GM21529 (cell line): ENCODE results near the gene GPX4.

Experiments
- ATAC-seq: cut with Tn5 transposase; IDR thresholded peaks from one replicate; pipeline ENCODE4 v1.9.1; 2021; ENCODE audit not compliant: unreplicated experiment

Gene GPX4

GRCh38 chr19:1084024-1084868 lies 19.5 kb upstream of the GPX4 start:
- no peak for ATAC-seq

DNA sequence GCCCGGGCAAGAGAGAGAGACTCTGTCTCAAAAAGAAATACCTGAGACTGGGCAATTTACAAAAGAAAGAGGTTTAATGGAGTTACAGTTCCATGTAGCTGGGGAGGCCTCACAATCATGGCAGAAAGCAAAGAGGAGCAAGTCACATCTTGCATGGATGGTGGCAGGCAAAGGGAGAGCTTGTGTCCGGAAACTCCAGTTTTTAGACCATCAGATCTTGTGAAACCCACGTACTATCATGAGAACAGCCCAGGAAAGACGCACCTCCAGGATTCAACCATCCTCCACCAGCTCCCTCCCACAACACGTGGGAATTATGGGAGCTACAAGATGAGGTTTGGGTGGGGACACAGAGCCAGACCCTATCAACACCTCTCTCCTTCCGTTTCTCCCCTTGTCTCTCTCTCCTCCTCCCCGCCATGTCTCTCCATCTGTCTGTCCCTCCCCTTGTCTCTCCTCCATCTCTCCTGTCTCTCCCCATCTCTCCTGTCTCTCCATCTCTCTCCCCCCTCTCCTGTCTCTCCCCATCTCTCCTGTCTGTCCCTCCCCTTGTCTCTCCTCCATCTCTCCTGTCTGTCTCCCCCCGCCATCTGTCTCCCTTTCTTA lies 18.6 kb upstream of the GPX4 start:
- no peak for ATAC-seq

GRCh38 chr19:1085676-1086442 lies 17.9 kb upstream of the GPX4 start:
- ATAC-seq = no peak

DNA sequence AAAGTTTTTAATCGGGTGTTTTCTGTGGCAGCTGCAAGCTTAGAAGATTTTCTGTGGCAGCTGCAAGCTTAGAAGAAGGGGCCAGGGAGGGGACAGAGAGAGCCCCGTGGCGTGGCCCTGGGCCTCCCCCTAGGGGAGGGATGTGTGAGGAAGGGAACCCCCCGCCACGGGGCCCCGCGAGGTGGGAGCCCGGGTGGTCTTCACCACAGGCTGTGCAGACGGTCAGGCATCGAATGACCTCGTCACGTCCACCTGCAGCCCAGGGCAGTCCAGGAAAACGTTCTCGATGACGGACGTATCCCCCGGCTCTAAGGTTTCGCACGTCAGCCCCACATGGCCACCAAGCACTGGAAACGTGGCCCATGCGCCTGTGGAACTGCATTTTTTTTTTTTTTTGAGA lies 17.2 kb upstream of the GPX4 start:
- no peak for ATAC-seq

DNA sequence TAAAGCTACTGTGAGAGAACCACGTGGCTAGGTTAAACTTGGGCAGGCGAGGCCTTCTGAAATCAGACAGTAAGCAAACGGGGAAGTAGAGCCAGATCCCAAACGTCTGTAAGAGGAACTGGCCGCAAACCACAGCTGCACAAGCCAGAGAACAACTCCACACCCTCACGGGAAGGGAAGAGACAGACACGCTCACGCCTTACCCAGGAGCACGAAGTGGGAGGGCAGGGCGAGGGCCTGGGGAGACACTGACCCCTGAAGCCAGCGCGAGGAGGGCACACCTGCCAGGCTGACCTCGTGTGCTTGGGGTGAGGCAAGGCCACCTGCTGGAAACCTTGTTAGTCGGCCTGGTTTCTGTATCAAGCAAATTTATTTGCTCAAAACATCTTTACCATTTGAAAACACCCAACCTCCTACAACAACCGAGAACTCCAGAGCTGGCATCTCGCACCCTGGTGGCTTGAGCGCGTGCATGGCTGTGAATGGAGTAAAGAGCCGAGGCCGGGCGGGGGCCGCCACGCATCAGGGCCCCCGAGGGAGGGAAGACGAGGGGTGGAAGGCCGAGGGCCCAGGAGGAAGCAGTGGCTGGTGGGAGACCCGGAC lies 15.9 kb upstream of the GPX4 start:
- no peak for ATAC-seq

DNA sequence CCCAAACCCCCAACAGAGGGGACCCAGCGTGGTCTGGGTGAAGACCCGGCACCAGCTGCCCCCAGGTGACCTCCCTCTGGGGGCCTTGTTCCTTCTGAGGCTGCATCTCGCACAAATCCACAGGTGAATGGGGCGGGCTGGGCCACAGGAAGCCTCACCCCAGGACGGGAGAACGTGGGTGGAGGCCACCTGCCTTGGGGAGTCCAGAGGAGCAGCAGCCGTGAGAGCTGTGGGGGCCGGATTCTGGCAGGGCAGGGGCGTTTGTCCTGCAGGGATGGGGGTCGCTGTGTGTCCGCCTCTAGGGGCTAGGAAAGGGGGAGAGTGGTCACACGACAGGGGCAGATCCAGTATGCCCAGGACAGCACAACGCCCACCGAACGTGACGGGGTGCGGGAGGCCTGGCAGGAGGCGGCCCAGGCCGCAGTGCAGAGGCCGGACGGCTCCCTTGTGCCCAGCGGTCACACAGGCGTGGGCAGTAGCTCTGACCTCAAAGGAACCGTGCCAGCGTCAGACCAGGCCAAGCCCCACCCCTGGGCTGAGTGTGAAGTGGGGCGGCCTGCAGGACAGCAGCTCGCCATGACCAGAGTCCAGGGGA lies 15.3 kb upstream of the GPX4 start:
- no peak for ATAC-seq

GRCh38 chr19:1089126-1089771 lies 14.5 kb upstream of the GPX4 start:
- no peak for ATAC-seq

DNA sequence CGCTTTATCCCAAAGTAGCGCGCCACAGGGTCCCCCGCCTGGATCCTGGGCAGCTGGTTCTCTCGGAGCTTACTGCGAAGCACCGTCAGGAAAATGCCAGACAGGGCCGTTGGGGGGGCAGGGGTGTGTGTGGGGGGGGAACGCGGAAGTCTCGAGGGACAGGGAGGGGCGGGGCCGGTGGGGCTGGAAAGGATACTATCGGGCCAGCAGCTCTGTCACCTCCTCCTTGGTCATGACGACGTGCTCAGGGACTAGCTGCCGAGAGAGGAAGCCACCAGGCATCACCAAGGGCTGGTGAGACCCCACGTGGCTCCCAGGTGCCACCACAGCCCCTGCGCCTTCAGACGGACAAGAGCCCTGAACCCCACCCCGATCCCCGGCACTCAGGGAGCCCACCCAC lies 13.9 kb upstream of the GPX4 start:
- ATAC-seq = no peak

DNA sequence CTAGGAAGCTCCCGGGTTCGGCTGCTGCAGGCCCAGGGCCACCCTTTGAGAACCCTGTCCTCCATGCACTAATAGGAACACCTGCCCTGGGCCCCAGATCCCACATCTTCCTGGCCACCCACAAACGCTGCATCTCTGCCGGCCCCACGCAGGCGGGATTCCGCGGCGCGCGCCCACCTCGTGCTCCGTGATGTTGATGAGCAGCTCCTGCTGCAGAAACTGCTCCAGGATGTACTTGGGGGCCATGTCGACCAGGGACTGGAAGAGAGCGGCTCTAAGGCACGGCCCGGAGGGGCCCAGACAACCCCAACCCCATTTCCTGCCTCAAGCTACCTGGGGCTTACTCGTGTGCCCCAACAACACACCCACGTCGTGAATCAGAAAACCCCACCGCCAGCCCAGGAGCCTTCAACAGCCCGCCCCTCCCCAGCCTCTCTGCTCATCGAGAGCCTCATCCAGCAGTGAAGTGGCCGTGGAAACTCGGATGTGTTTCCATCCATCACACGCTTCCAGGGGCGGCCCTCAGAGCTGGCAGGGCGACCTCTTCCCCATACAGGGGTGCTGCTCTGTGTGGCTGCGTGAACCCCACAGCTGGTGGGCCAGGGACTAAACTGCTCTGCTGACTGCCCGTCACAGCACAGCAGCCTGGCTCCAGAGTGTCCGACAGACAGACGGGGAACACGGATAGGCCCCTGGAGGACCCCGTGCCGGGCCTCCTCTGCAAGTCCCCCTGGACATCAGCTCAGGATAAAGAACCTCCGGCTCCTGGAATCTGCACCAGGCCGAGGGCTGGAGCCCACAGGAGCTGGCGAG lies 12.9 kb upstream of the GPX4 start:
- ATAC-seq = no peak

GRCh38 chr19:1091544-1092175 lies 12.1 kb upstream of the GPX4 start:
- ATAC-seq = no peak

- ATAC-seq = no peak
Measured at GRCh38 chr19:1093330-1093729, 10.5 kb upstream of the GPX4 start.

DNA sequence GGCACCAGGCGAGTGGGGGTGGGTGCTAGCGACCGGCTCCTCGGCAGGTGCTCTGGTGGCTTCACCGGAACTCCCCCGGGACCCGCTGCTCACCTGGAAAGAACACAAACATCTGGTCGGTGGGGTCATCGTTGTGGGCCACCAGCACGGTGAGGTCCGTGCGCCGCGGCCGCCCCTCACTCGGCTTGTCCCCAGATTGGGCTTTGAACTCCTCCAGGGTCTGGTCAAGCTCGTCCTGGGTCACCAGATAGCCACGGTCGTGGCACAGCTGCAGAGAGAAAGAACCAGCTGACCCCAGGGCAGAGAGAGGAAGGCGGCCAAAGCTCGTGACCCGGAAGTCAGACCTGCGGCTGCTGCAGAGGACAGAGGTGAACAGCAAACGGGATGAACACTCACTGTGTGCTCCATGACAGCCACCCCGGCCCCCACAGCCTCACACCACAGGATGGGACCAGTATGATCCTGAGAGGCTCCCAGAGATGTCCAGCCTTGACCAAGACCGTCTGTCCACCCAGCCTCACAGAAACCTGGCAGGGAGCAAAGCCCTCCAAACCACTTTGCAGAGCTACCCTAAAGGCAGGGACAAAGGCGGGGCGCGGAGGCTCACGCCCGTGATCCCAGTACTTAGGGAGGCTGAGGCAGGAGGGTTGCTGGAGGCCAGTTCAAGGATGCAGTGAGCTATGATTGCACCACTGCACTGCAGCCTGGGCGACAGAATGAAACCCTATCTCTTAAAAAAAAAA lies 9.8 kb upstream of the GPX4 start:
- no peak for ATAC-seq

GRCh38 chr19:1094655-1094977 lies 9.2 kb upstream of the GPX4 start:
- ATAC-seq = no peak

DNA sequence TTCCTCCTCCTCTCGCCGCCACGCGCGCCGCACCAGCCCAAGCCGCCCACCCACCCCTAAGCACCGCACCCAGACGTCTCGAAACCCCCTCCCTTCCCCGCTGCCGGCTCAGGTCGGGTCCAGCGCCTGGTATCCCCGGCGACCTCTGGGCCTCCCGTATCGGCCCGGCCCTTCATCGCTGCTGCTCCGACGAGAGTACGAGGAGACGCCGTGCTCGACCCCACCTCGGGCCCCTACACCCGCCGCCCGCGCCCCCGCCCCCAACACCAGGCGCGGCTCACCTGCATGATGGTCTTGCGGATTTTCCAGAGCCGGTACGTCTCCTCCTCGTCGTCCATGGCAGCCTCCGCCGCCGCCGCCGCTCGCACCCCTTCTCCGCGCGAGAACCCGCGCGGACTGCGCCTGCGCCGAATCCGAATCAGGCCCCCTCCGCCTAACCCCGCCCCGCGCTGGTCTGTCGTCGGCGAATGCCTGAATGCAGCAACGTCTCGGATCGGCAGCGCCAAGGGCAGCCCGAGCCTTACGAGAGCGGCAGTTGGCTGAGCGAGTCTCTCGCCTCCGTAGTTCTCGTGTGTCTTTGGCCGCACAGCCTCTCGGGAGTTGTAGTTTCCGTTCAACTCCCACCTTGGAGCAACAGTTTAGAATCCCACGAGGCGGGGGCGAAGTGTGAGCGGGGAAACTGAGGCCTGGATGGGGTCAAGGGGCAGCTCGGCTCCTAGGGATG lies 8.7 kb upstream of the GPX4 start, which contains the start of gene POLR2E:
Gene POLR2E, minus strand, starts transcription at position 398 of the 724 bp plus-strand sequence. Its CDS starts 60 bp downstream, at position 338.
- peak; percentile 80 for ATAC-seq

GRCh38 chr19:1097810-1098176 lies 6.0 kb upstream of the GPX4 start:
- ATAC-seq = no peak

DNA sequence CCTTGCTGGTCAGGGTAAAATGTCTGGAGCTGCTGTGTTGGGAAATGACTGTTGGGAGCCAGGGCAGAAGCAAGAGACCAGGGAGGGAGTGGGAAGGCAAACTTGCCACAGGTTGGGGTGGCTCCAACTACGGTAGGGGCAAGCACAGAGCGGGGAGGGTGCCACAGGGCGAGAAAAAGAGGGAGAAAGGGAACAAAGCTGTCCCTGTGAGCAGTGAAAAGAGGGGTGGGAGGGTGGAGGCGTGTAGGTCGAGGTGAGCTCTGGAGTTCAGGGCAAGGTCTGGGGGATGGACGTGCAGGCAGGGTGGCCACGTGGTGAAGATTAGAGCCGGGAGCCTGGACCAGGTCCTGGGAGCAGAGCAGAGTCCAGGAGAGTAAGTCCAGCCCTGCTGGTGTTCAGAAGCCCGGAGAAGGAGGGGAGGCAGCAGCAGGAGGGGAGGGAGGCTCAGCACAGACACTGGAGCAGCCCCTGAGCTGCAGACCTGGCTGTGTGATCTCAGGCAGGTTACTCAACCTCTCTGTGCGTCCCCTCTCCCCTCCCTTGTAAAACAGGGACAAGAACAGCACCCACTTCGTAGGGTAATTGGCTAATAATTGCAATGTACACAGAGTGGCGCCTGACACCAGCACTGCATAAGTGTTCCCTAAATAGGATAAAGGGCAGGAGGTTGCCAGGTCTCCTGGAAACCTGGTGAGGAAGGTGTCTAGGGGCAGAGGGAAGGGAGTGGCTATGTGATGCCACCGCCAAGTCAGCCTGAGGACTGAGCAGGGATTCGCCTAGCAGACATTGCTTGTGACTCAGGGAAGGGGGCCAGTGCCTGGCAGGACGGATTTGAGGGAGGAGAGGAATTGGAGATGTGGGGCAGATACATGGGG lies 5.4 kb upstream of the GPX4 start:
- ATAC-seq = no peak

GRCh38 chr19:1101337-1101698 lies 2.5 kb upstream of the GPX4 start:
- no peak for ATAC-seq
